Measurements from ENCODE around the gene OTULINL.

Gene OTULINL

GRCh38 chr5:14582797-14583137, 1.2 kb downstream of the OTULINL start:
- Histone ChIP-seq H3F3A (ENCODE audit: low read depth) (no peaks in the 10 kb centered on the region), H3K27me3 (ENCODE audit: insufficient read depth, low read length, poor library complexity, severe bottlenecking) (no peaks in the 10 kb centered on the region), H3K9me2 (replicated peaks; ENCODE audit: low read depth, low read length) (no peaks in the 10 kb centered on the region), H3K4me2 (ENCODE audit: low read depth, low read length, poor library complexity, severe bottlenecking) (peak overlapping the region; percentile 70), H3K79me2 (ENCODE audit: insufficient read depth, low read length) (peaks cover 55% of the 10 kb centered on the region), H3K4me3 (ENCODE audit: low read length, poor library complexity, severe bottlenecking) (peak overlapping the region; percentile 91), H4K20me1 (ENCODE audit: insufficient read depth, low read length, poor library complexity, severe bottlenecking) (no peaks in the 10 kb centered on the region), H3K4me1 (ENCODE audit: insufficient read depth, low read length, poor library complexity, severe bottlenecking) (peaks cover 60% of the 10 kb centered on the region), H2AFZ (ENCODE audit: low read length) (0 out of 2 replicates have a peak overlapping the region, but pooled peaks have one; percentile 94), H3K36me3 (ENCODE audit: insufficient read depth, low read length) (no peaks in the 10 kb centered on the region), H3K9me3 (ENCODE audit: insufficient read depth, low read depth, low read length) (0 out of 2 replicates have a peak, but pooled peaks cover 3% of the 10 kb centered on the region), H3K9ac (ENCODE audit: low read depth, low read length, poor library complexity, severe bottlenecking) (peak overlapping the region; percentile 88)
- TF ChIP-seq EZH2phosphoT487 (IDR thresholded peaks at IDR 0.05; ENCODE audit: borderline replicate concordance): no peak
- TF ChIP-seq, protein P1, sequence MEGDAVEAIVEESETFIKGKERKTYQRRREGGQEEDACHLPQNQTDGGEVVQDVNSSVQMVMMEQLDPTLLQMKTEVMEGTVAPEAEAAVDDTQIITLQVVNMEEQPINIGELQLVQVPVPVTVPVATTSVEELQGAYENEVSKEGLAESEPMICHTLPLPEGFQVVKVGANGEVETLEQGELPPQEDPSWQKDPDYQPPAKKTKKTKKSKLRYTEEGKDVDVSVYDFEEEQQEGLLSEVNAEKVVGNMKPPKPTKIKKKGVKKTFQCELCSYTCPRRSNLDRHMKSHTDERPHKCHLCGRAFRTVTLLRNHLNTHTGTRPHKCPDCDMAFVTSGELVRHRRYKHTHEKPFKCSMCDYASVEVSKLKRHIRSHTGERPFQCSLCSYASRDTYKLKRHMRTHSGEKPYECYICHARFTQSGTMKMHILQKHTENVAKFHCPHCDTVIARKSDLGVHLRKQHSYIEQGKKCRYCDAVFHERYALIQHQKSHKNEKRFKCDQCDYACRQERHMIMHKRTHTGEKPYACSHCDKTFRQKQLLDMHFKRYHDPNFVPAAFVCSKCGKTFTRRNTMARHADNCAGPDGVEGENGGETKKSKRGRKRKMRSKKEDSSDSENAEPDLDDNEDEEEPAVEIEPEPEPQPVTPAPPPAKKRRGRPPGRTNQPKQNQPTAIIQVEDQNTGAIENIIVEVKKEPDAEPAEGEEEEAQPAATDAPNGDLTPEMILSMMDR (conservative IDR thresholded peaks at IDR 0.05; ENCODE audit: low read length): no peak; the same call in 1 of the 2 replicates

DNA sequence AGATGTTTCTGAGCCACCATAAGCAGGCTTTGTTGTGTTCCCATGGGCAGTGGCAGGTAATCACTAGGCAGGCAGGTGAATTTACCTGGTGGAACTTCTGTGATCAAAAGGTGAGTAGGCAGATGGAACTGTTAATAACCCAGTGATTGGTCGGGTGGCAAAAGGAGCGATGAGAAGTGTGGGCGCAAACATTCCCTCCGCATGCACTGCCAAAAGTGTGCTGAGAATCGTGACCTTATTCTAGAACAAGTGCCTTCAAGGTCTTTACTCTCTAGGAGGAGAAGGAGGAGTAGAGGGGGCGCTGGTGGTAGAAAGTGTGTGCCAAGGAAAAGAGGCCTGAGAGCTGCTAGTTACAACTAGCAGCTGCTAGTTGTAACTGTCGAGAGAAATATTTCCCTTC, 3.3 kb downstream of the OTULINL start:
- Histone ChIP-seq H3F3A (ENCODE audit: low read depth) (no peaks in the 10 kb centered on the region), H3K9me2 (replicated peaks; ENCODE audit: low read depth, low read length) (no peaks in the 10 kb centered on the region), H3K4me1 (ENCODE audit: insufficient read depth, low read length, poor library complexity, severe bottlenecking) (peaks cover 74% of the 10 kb centered on the region), H3K27me3 (ENCODE audit: insufficient read depth, low read length, poor library complexity, severe bottlenecking) (no peaks in the 10 kb centered on the region), H2AFZ (ENCODE audit: low read length) (no peak overlapping the region), H3K4me3 (ENCODE audit: low read length, poor library complexity, severe bottlenecking) (peak overlapping the region; percentile 91), H3K4me2 (ENCODE audit: low read depth, low read length, poor library complexity, severe bottlenecking) (peak overlapping the region; percentile 70), H3K79me2 (ENCODE audit: insufficient read depth, low read length) (peaks cover 76% of the 10 kb centered on the region), H3K9me3 (ENCODE audit: insufficient read depth, low read depth, low read length) (no peaks in the 10 kb centered on the region), H3K36me3 (ENCODE audit: insufficient read depth, low read length) (no peaks in the 10 kb centered on the region), H3K9ac (ENCODE audit: low read depth, low read length, poor library complexity, severe bottlenecking) (no peak overlapping the region), H4K20me1 (ENCODE audit: insufficient read depth, low read length, poor library complexity, severe bottlenecking) (no peaks in the 10 kb centered on the region)
- TF ChIP-seq, protein P1 (conservative IDR thresholded peaks at IDR 0.05; ENCODE audit: low read length): no peak
- TF ChIP-seq EZH2phosphoT487 (IDR thresholded peaks at IDR 0.05; ENCODE audit: borderline replicate concordance): no peak

DNA sequence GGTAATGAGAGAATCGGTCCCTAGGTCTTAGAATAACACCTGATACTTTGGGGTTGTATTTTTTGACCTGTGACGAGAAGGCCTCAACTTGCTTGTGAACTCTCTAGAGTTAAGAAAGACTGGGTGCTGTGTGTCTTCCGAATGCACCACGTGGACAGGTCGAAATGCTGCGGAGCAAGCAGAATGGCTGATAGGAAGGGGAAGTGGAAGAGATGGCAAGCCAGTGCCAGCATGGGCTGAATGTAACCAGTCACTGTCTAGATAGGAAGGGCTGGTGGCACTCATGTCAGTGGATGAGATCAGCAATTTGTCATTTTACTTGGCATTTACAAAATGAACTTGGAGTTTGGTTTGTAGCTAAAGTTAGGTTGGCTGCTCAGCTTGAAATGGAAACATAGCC, 5.6 kb downstream of the OTULINL start:
- TF ChIP-seq EZH2phosphoT487 (IDR thresholded peaks at IDR 0.05; ENCODE audit: borderline replicate concordance): no peak
- TF ChIP-seq, protein P1 (conservative IDR thresholded peaks at IDR 0.05; ENCODE audit: low read length): no peak
- peaks cover 83% of the 10 kb centered on the region for H3K4me1 ChIP-seq (ENCODE audit: insufficient read depth, low read length, poor library complexity, severe bottlenecking)
- H3F3A ChIP-seq (ENCODE audit: low read depth): no peaks in the 10 kb centered on the region
- H4K20me1 ChIP-seq (ENCODE audit: insufficient read depth, low read length, poor library complexity, severe bottlenecking): no peaks in the 10 kb centered on the region
- H2AFZ ChIP-seq (ENCODE audit: low read length): no peak overlapping the region
- peak overlapping the region; percentile 70 for H3K4me2 ChIP-seq (ENCODE audit: low read depth, low read length, poor library complexity, severe bottlenecking)
- no peaks in the 10 kb centered on the region for H3K9me3 ChIP-seq (ENCODE audit: insufficient read depth, low read depth, low read length)
- no peaks in the 10 kb centered on the region for H3K9me2 ChIP-seq (replicated peaks; ENCODE audit: low read depth, low read length)
- peaks cover 99% of the 10 kb centered on the region for H3K79me2 ChIP-seq (ENCODE audit: insufficient read depth, low read length)
- H3K36me3 ChIP-seq (ENCODE audit: insufficient read depth, low read length): no peaks in the 10 kb centered on the region
- no peak overlapping the region for H3K4me3 ChIP-seq (ENCODE audit: low read length, poor library complexity, severe bottlenecking)
- H3K27me3 ChIP-seq (ENCODE audit: insufficient read depth, low read length, poor library complexity, severe bottlenecking): no peaks in the 10 kb centered on the region
- H3K9ac ChIP-seq (ENCODE audit: low read depth, low read length, poor library complexity, severe bottlenecking): no peak overlapping the region

Measured in Loucy (cell line).